ENCODE data around the gene MX1.

- no peak for TF ChIP-seq CTCF (IDR thresholded peaks at IDR 0.05 in 2 of 3, conservative IDR thresholded peaks at IDR 0.05 in 1 of 3; ENCODE audit: borderline replicate concordance in 1 of 3, insufficient read depth in 1 of 3, low read depth in 2 of 3, low read length in 2 of 3)
- TF ChIP-seq ZNF274 (IDR thresholded peaks at IDR 0.05; ENCODE audit: low read depth, low read length), result no peak
- no peak for TF ChIP-seq MAX (IDR thresholded peaks at IDR 0.05)
- no peak for TF ChIP-seq POLR2AphosphoS5 (IDR thresholded peaks at IDR 0.05; ENCODE audit: low read depth, low read length)
- TF ChIP-seq ZBTB33 (IDR thresholded peaks at IDR 0.05; ENCODE audit: extremely low read depth, insufficient replicate concordance, low read length), result no peak
- TF ChIP-seq YY1 (IDR thresholded peaks at IDR 0.05; ENCODE audit: extremely low read depth, insufficient replicate concordance, low read depth, low read length), result no peak
These were observed 32.1 kb upstream of the MX1 start for GRCh38 chr21:41393876-41394465.
